Trophoblast cell (in vitro differentiated cells and primary cell): ENCODE measurements around the gene CNTN6.

Experiments used
- DNase-seq, 2 donors: peaks; one replicate each; pipeline ENCODE4 v3.0.0-alpha.2; 2016
- H2AFZ ChIP-seq: 2 replicates; pipeline ENCODE4 v1.6.1; 2013; ENCODE audit warnings: low read length, moderate library complexity, mild to moderate bottlenecking; ENCODE audit not compliant: insufficient read depth, poor library complexity
- H2AK5ac ChIP-seq: 2 replicates; pipeline ENCODE4 v1.6.1; 2013; ENCODE audit warnings: mild to moderate bottlenecking, low read length
- H2BK120ac ChIP-seq: 2 replicates; pipeline ENCODE4 v1.6.1; 2013; ENCODE audit warnings: low read length, mild to moderate bottlenecking, moderate library complexity; ENCODE audit not compliant: insufficient read depth, poor library complexity
- H2BK12ac ChIP-seq: 2 replicates; pipeline ENCODE4 v1.6.1; 2013; ENCODE audit warnings: mild to moderate bottlenecking, low read length, moderate library complexity
- H2BK5ac ChIP-seq: 2 replicates; pipeline ENCODE4 v1.6.1; 2013; ENCODE audit warnings: low read length, low read depth, moderate library complexity, mild to moderate bottlenecking; ENCODE audit not compliant: poor library complexity
- H3K14ac ChIP-seq: 2 replicates; pipeline ENCODE4 v1.6.1; 2013; ENCODE audit warnings: mild to moderate bottlenecking, low read length
- H3K18ac ChIP-seq: 2 replicates; pipeline ENCODE4 v1.6.1; 2013; ENCODE audit warnings: mild to moderate bottlenecking, low read length
- H3K23ac ChIP-seq: 2 replicates; pipeline ENCODE4 v1.6.1; 2013; ENCODE audit warnings: low read length
- H3K27ac ChIP-seq: 2 replicates; pipeline ENCODE4 v1.5.1; 2013; ENCODE audit warnings: low read depth, mild to moderate bottlenecking, inconsistent platforms, low read length, moderate library complexity
- H3K27me3 ChIP-seq: 2 replicates; pipeline ENCODE4 v1.6.1; 2013; ENCODE audit warnings: inconsistent platforms, mild to moderate bottlenecking, low read length, moderate library complexity; ENCODE audit not compliant: insufficient read depth
- H3K36me3 ChIP-seq, 2 experiments: 1 replicate in 1 of 2; 2 replicates in 1 of 2; pipeline ENCODE4 v1.6.1; 2013; ENCODE audit warnings: low read length in 2 of 2, mild to moderate bottlenecking in 2 of 2, moderate library complexity in 1 of 2; ENCODE audit not compliant: insufficient read depth in 2 of 2, control insufficient read depth in 1 of 2
- H3K4ac ChIP-seq: 2 replicates; pipeline ENCODE4 v1.6.1; 2013; ENCODE audit warnings: low read depth, mild to moderate bottlenecking, low read length, moderate library complexity
- H3K4me1 ChIP-seq, 2 experiments: 1 replicate in 1 of 2; 2 replicates in 1 of 2; pipeline ENCODE4 v1.6.1; 2013; ENCODE audit warnings: low read length in 2 of 2, mild to moderate bottlenecking in 2 of 2, moderate library complexity in 1 of 2; ENCODE audit not compliant: insufficient read depth in 2 of 2, control insufficient read depth in 1 of 2
- H3K4me2 ChIP-seq: 2 replicates; pipeline ENCODE4 v1.6.1; 2013; ENCODE audit warnings: inconsistent platforms, mild to moderate bottlenecking, low read length, moderate library complexity
- H3K4me3 ChIP-seq: 2 replicates; pipeline ENCODE4 v1.5.1; 2013; ENCODE audit warnings: mild to moderate bottlenecking, low read depth, low read length, inconsistent platforms
- H3K79me1 ChIP-seq: one replicate; pipeline ENCODE4 v1.6.1; 2013; ENCODE audit warnings: low read length
- H3K79me2 ChIP-seq: 2 replicates; pipeline ENCODE4 v1.6.1; 2013; ENCODE audit warnings: low read length, mild to moderate bottlenecking; ENCODE audit not compliant: control insufficient read depth, insufficient read depth, poor library complexity
- H3K9ac ChIP-seq: 2 replicates; pipeline ENCODE4 v1.6.1; 2013; ENCODE audit warnings: mild to moderate bottlenecking, low read length
- H3K9me3 ChIP-seq: 2 replicates; pipeline ENCODE4 v1.6.1; 2013; ENCODE audit warnings: low read depth, mild to moderate bottlenecking, control low read depth, inconsistent platforms, low read length; ENCODE audit not compliant: insufficient read depth
- H4K12ac ChIP-seq: 2 replicates; pipeline ENCODE4 v1.6.1; 2013; ENCODE audit warnings: low read depth, mild to moderate bottlenecking, low read length, moderate library complexity
- H4K8ac ChIP-seq: 2 replicates; pipeline ENCODE4 v1.6.1; 2013; ENCODE audit warnings: low read depth, mild to moderate bottlenecking, low read length, moderate library complexity
- H4K91ac ChIP-seq: one replicate; pipeline ENCODE4 v1.6.1; 2013; ENCODE audit warnings: low read depth, mild to moderate bottlenecking, low read length, moderate library complexity
- WGBS: extraction: QIAGEN DNeasy Blood & Tissue Kit; methylation state at CpG from one replicate; pipeline ENCODE4 v1.1.7; 2013; ENCODE audit warnings: missing lambda C conversion rate; ENCODE audit not compliant: insufficient read length, insufficient coverage; ENCODE audit errors: extremely low coverage; 5-methylcytosine and 5-hydroxymethylcytosine counted together

The CNTN6 gene

GRCh38 chr3:1207904-1208303, 115.1 kb downstream of the CNTN6 start:
- no peak overlapping the region for H3K18ac ChIP-seq
- H3K79me1 ChIP-seq: no peaks in the 10 kb centered on the region
- H2BK120ac ChIP-seq: no peak overlapping the region
- no peak overlapping the region for H2BK5ac ChIP-seq
- WGBS: no CpG with 5 or more reads among the region's 2 CpGs
- H2BK12ac ChIP-seq: no peak overlapping the region
- no peaks in the 10 kb centered on the region for H3K4me1 ChIP-seq
- no peaks in the 10 kb centered on the region for H3K36me3 ChIP-seq
- H3K4ac ChIP-seq: no peak overlapping the region
- H2AK5ac ChIP-seq: no peak overlapping the region
- H3K4me3 ChIP-seq: no peak overlapping the region
- H3K14ac ChIP-seq: no peak overlapping the region
- H3K9me3 ChIP-seq: no peaks in the 10 kb centered on the region
- no peak overlapping the region for H4K12ac ChIP-seq
- no peak overlapping the region for H3K27ac ChIP-seq
- H3K27me3 ChIP-seq: no peaks in the 10 kb centered on the region
- no peak overlapping the region for H3K4me2 ChIP-seq
- H2AFZ ChIP-seq: no peak overlapping the region
- no peak overlapping the region for H4K91ac ChIP-seq
- no peak overlapping the region for H4K8ac ChIP-seq
- no peak overlapping the region for H3K9ac ChIP-seq
- no peaks in the 10 kb centered on the region for H3K79me2 ChIP-seq
- H3K23ac ChIP-seq: no peak overlapping the region
- no peak for DNase-seq

- Histone ChIP-seq H3K36me3 (no peaks in the 10 kb centered on the region), H2BK5ac (no peak overlapping the region), H3K9ac (no peak overlapping the region), H3K4me3 (no peak overlapping the region), H3K18ac (no peak overlapping the region), H3K23ac (no peak overlapping the region), H2BK12ac (no peak overlapping the region), H4K12ac (no peak overlapping the region), H3K9me3 (no peaks in the 10 kb centered on the region), H3K27me3 (no peaks in the 10 kb centered on the region), H3K4me1 (no peaks in the 10 kb centered on the region), H4K8ac (no peak overlapping the region), H2AFZ (no peak overlapping the region), H3K79me2 (no peaks in the 10 kb centered on the region), H4K91ac (no peak overlapping the region), H3K4me2 (no peak overlapping the region), H2AK5ac (no peak overlapping the region), H3K27ac (no peak overlapping the region), H3K14ac (no peak overlapping the region), H2BK120ac (no peak overlapping the region), H3K79me1 (no peaks in the 10 kb centered on the region), H3K4ac (no peak overlapping the region)
- no CpG with 5 or more reads among the region's 3 CpGs for WGBS
- no peak for DNase-seq
Observed at GRCh38 chr3:1214933-1215332, 122.1 kb downstream of the CNTN6 start.

DNA sequence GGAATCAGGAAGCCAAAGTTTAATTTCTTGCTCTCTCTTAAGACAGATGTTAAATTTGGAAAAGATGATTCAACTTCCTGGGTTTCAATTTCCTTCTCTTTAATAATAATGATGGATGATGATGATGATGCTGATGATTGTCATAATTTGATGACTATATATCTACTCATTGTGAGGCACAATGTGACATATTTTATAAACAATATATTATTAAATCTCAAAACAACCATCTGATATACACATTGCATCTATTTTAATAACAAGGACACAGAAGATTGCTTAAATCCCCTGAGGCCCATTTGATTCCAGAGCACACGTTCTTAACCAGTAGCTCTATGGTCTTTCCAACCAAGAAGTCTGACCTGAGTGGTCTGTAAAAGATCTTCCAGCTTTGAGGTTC, 124.0 kb downstream of the CNTN6 start:
- H3K9ac ChIP-seq: no peak overlapping the region
- no peaks in the 10 kb centered on the region for H3K9me3 ChIP-seq

GRCh38 chr3:1227111-1227510, 134.3 kb downstream of the CNTN6 start:
- Histone ChIP-seq H3K27me3 (no peaks in the 10 kb centered on the region), H3K27ac (no peak overlapping the region), H3K18ac (no peak overlapping the region), H3K4me2 (no peak overlapping the region), H3K9me3 (no peaks in the 10 kb centered on the region), H3K4ac (no peak overlapping the region), H2AK5ac (no peak overlapping the region), H3K9ac (no peak overlapping the region), H2AFZ (no peak overlapping the region), H4K8ac (no peak overlapping the region), H4K91ac (no peak overlapping the region), H3K4me3 (no peak overlapping the region), H3K23ac (no peak overlapping the region), H3K36me3 (no peaks in the 10 kb centered on the region), H3K79me2 (no peaks in the 10 kb centered on the region), H3K79me1 (no peaks in the 10 kb centered on the region), H2BK12ac (no peak overlapping the region), H3K14ac (no peak overlapping the region), H4K12ac (no peak overlapping the region), H2BK120ac (no peak overlapping the region), H2BK5ac (no peak overlapping the region), H3K4me1 (no peaks in the 10 kb centered on the region)
- DNase-seq: no peak
- no CpG with 5 or more reads among the region's 3 CpGs for WGBS

More for the DNA sequence above, 124.0 kb downstream of the CNTN6 start:
- no peaks in the 10 kb centered on the region for H3K79me2 ChIP-seq
- no peak overlapping the region for H2AK5ac ChIP-seq
- no peak overlapping the region for H2BK5ac ChIP-seq
- H3K27me3 ChIP-seq: no peaks in the 10 kb centered on the region
- H3K4me2 ChIP-seq: no peak overlapping the region
- WGBS: no CpG with 5 or more reads among the region's 1 CpG
- DNase-seq: no peak
- H3K79me1 ChIP-seq: no peaks in the 10 kb centered on the region
- H3K23ac ChIP-seq: no peak overlapping the region
- no peak overlapping the region for H4K12ac ChIP-seq
- H3K27ac ChIP-seq: no peak overlapping the region
- H2BK12ac ChIP-seq: no peak overlapping the region
- no peak overlapping the region for H3K4ac ChIP-seq
- H3K36me3 ChIP-seq: no peaks in the 10 kb centered on the region
- H3K4me1 ChIP-seq: no peaks in the 10 kb centered on the region
- no peak overlapping the region for H2AFZ ChIP-seq
- H2BK120ac ChIP-seq: no peak overlapping the region
- no peak overlapping the region for H4K8ac ChIP-seq
- no peak overlapping the region for H4K91ac ChIP-seq
- no peak overlapping the region for H3K14ac ChIP-seq
- no peak overlapping the region for H3K4me3 ChIP-seq
- H3K18ac ChIP-seq: no peak overlapping the region
